ENCODE results near the gene NMRK2.

DNA sequence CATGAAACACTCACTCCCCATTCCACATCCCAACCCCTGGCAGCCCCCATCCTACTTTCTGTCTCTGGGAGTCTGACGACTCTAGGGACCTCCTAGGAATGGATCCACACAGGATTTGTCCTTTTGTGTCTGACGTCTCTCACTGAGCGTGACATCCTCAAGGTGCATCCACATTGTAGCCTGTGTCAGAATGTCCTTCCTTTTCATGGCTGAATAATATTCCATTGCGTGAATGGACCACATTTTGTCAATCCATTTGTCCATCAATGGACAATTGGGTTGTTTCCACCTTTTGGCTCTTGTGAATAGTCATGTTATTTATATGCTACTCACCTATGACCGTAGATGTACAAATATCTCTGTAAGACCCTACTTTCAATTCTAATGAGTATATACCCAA, 16.8 kb upstream of the NMRK2 start:
- TF ChIP-seq, protein P1, sequence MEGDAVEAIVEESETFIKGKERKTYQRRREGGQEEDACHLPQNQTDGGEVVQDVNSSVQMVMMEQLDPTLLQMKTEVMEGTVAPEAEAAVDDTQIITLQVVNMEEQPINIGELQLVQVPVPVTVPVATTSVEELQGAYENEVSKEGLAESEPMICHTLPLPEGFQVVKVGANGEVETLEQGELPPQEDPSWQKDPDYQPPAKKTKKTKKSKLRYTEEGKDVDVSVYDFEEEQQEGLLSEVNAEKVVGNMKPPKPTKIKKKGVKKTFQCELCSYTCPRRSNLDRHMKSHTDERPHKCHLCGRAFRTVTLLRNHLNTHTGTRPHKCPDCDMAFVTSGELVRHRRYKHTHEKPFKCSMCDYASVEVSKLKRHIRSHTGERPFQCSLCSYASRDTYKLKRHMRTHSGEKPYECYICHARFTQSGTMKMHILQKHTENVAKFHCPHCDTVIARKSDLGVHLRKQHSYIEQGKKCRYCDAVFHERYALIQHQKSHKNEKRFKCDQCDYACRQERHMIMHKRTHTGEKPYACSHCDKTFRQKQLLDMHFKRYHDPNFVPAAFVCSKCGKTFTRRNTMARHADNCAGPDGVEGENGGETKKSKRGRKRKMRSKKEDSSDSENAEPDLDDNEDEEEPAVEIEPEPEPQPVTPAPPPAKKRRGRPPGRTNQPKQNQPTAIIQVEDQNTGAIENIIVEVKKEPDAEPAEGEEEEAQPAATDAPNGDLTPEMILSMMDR (IDR thresholded peaks at IDR 0.05), result no peak
- no peak for TF ChIP-seq EP300 (IDR thresholded peaks at IDR 0.05)

All from esophagus muscularis mucosa (tissue), 3 donors.